ENCODE data around the gene TFB2M. TPM values are rescaled to one million over a fixed set of nuclear protein-coding genes. Genes with fewer than 3 reads are reported as not detected.

The TFB2M gene
- total RNA-seq, 4 donors from 2014 or later = 5.8 to 12.1 (median 8.6) TPM

DNA sequence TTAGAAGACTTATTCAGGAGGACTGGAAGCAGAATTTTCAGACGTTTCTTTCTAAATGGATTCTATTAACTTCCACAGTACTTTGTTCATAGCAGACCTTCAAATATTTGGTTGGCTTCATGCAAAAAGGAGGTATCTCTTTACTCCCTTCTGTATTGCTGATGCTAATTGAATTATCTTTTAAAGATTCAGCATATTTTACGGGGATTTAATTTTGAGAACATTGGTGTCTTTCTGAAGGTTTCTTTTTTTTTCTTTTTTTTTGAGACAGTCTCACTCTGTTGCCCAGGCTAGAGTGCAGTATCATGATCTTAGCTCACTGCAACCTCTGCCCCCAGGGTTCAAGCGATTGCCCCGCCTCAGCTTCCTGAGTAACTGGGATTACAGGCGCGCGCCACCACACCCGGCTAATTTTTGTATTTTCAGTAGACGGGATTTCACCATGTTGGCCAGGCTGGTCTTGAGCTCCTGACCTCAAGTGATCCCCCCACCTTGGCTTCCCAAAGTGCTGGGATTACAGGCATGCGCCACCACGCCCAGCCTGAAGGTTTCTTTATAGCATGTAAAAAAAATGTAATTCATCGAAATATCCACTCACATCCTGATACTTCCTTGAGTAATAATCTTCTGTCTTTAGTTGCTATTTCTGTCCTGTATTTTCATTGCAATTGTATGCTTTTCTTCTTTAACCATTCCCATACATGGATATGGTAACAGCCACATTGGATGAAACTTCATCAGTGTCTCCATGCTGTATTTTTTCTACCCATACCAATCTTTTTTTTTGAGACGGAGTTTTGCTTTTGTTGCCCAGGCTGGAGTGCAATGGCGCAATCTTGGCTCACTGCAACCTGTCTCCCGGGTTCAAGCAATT, 14.7 kb upstream of the TFB2M start:
- TF ChIP-seq, protein P1, sequence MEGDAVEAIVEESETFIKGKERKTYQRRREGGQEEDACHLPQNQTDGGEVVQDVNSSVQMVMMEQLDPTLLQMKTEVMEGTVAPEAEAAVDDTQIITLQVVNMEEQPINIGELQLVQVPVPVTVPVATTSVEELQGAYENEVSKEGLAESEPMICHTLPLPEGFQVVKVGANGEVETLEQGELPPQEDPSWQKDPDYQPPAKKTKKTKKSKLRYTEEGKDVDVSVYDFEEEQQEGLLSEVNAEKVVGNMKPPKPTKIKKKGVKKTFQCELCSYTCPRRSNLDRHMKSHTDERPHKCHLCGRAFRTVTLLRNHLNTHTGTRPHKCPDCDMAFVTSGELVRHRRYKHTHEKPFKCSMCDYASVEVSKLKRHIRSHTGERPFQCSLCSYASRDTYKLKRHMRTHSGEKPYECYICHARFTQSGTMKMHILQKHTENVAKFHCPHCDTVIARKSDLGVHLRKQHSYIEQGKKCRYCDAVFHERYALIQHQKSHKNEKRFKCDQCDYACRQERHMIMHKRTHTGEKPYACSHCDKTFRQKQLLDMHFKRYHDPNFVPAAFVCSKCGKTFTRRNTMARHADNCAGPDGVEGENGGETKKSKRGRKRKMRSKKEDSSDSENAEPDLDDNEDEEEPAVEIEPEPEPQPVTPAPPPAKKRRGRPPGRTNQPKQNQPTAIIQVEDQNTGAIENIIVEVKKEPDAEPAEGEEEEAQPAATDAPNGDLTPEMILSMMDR (IDR thresholded peaks at IDR 0.05; ENCODE audit: low read depth) = no peak

DNA sequence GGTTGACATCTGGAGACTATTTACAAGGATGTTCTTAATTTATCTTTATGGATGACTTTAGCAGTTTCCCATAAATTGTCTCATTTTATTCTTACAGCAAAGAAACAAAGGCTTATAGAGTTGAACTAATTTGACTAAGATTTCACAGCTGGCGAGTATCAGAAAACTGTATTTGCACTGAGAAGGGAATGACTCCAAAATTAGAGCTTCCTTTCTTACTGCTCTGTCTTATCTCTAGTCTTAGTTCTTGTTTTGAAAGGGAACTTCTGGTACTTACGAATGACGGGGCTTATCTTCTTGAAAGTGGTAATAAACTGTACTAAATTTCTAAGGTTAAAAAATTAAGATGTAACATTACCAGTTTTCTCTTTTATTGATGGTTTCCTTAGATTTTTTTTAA, 13.8 kb upstream of the TFB2M start:
- TF ChIP-seq, protein P1 (IDR thresholded peaks at IDR 0.05; ENCODE audit: low read depth) = no peak

DNA sequence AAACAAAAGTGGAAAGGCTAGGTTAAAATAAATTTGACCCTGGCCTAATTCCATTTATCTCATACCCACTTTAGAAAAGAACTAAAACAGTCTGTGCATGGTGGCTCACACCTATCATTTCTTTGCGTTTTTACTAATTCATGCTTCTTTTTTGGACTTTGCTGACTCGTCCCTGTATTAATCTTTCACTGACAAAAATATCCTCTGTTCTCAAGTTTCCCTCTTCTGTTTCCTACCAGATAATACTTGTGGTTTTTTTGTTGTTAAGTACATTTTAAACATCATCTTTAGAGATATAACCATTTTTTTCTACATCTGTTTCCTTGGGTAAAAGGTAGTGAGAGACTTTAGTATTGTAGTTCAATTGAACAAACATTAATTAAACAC, 11.7 kb upstream of the TFB2M start:
- TF ChIP-seq, protein P1 (IDR thresholded peaks at IDR 0.05; ENCODE audit: low read depth) = no peak

DNA sequence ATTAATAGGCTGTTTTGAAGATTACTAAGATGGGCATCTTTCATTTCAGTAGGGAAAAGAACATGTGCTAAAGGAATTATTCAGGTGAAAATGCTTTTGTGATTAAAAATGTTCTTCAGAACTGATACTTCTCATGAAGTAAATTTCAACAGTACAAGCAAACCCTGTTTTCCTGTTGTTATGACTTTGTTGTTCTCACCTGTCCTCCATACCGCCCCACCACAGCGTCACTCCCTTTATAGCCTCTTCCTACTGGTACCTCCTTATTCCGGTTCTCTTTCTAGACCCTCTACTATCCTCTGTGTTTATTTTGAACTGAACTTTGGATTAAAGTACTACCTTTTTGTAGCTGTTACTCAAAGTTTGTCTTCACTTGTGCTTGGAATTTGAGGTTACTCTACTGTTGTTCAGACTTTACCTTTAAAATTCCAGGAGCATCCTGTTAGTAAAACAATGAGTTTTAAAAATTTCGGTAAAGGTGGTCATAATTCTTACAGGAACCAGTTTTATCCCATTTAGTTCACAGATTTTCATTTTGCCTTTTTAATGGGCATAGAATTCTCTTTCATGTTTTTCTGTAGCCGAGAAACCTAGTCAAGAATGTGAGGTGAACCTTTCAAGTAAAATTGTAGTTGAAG, 11.1 kb upstream of the TFB2M start:
- TF ChIP-seq, protein P1 (IDR thresholded peaks at IDR 0.05; ENCODE audit: low read depth) = no peak

DNA sequence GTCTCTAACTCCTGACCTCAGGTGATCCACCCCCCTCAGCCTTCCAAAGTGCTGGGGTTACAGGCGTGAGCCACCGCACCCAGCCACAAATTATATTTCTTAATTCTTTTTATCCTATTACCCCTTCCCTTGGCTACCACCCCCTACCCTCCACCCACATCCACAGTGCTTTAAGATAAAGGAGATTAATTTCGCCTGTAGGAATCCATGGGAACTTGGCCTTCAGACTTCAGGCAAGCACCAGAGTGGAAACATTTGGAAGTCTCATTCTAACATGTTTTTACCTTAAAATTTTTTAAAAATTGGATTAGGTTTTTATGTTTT, 10.6 kb upstream of the TFB2M start:
- TF ChIP-seq, protein P1 (IDR thresholded peaks at IDR 0.05; ENCODE audit: low read depth) = no peak

DNA sequence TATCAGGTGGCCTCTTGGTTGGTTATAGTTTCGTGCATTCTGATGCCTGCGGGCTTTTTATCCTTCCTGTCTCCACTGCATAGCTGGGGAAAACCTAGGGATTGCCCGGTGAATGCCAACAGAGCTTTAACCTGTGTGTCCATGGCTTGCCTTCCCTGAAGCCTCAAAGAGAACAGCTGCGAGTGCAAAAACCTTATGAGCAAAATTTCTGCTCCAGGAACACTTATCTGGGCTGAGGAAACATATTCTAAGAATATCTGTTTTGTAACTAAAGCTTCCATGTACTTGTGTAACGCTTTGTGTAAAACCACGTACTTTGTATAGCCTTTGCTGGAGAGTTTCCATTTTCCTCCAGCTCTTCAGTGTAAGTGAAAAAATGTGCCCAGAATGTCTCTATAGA, 7.4 kb upstream of the TFB2M start:
- TF ChIP-seq, protein P1 (IDR thresholded peaks at IDR 0.05; ENCODE audit: low read depth) = no peak

DNA sequence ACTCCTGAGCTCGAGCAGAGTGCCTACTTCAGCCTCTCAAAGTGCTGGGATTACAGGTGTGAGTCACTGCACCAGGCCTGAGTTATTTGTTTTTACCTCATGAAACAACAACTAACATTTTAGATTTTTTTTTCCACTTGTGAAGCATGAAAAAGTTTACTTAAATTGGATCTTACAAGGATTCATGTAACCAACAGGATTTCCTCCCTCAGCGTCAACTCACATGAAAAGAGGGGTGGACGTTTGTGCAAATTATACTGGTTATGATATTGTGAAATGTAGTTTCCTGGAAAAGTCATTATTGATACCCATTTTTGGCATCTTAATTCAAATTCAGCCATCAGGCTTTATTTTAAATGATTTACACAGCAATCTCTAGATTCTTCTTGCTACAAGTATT, 6.7 kb upstream of the TFB2M start:
- TF ChIP-seq, protein P1 (IDR thresholded peaks at IDR 0.05; ENCODE audit: low read depth) = no peak
